H1 (cell line): ENCODE data around the gene TRAF5. TPM values are rescaled to one million over a fixed set of nuclear protein-coding genes. Genes with fewer than 3 reads are reported as not detected.

Experiments used
- CTCF ChIA-PET: fragments of 300-600 bp; sonication (Branson Sonifier 250); formaldehyde crosslinking; loops from one replicate; lab custom pipeline; 2021; ENCODE audit not compliant: partially characterized antibody; lab: Charles Lee
- POLR2A ChIA-PET: fragments of 300-600 bp; sonication (Branson Sonifier 250); formaldehyde crosslinking; loops from one replicate; lab custom pipeline; 2021; ENCODE audit warnings: inconsistent platforms; ENCODE audit not compliant: partially characterized antibody; lab: Charles Lee
- DNase-seq, 2 experiments: peaks; one replicate each; pipeline versions ENCODE4 v3.0.0 to v3.0.0-alpha.2; 2010 to 2022; ENCODE audit warnings: low spot score in 2 of 2, low read depth in 1 of 2, mixed read lengths in 1 of 2
- FAIRE-seq: peaks from 2 replicates; lab custom pipeline; 2011; peaks lifted over from hg19 to GRCh38; lab: Jason Lieb, UNC
- H2AFZ ChIP-seq: 2 replicates; pipeline ENCODE4 v1.8.1; 2012; ENCODE audit warnings: low read length, inconsistent platforms
- H2AK5ac ChIP-seq: 2 replicates; pipeline ENCODE4 v1.6.1; 2013; ENCODE audit warnings: low read depth, low read length
- H2BK120ac ChIP-seq: replicated peaks from 2 replicates; pipeline ENCODE3; 2013; ENCODE audit warnings: low read depth, low read length, inconsistent platforms
- H2BK12ac ChIP-seq: 2 replicates; pipeline ENCODE4 v1.6.1; 2013; ENCODE audit warnings: low read depth, low read length
- H2BK15ac ChIP-seq: 2 replicates; pipeline ENCODE4 v1.6.1; 2013; ENCODE audit warnings: low read length
- H2BK20ac ChIP-seq: 2 replicates; pipeline ENCODE4 v1.6.1; 2013; ENCODE audit warnings: low read length
- H2BK5ac ChIP-seq: 2 replicates; pipeline ENCODE4 v1.6.1; 2013; ENCODE audit warnings: low read depth, low read length
- H3K14ac ChIP-seq: 2 replicates; pipeline ENCODE4 v1.6.1; 2013; ENCODE audit warnings: inconsistent platforms; ENCODE audit not compliant: insufficient read length
- H3K18ac ChIP-seq: 2 replicates; pipeline ENCODE4 v1.6.1; 2013; ENCODE audit warnings: low read length; ENCODE audit errors: extremely low read depth
- H3K23ac ChIP-seq: 2 replicates; pipeline ENCODE4 v1.6.1; 2013; ENCODE audit warnings: inconsistent platforms; ENCODE audit not compliant: insufficient read length
- H3K23me2 ChIP-seq: 2 replicates; pipeline ENCODE4 v1.6.1; 2013; ENCODE audit warnings: low read depth, low read length
- H3K27ac ChIP-seq: 2 replicates; pipeline ENCODE4 v1.6.1; 2011; ENCODE audit warnings: low read depth, low read length, inconsistent platforms
- H3K27me3 ChIP-seq, 4 experiments: replicated peaks in 1 of 4; 1 replicate in 1 of 4; 2 replicates in 3 of 4; pipeline versions ENCODE4 v1.6.1 to v1.8.1; 2011 to 2013; ENCODE audit warnings: low read length in 3 of 4, mild to moderate bottlenecking in 3 of 4, inconsistent platforms in 2 of 4, mixed read lengths in 2 of 4, moderate library complexity in 1 of 4; ENCODE audit not compliant: control insufficient read depth in 3 of 4, insufficient read depth in 3 of 4; ENCODE audit errors: extremely low read depth in 1 of 4
- H3K36me3 ChIP-seq, 4 experiments: 2 replicates each; pipeline versions ENCODE4 v1.6.1 to v1.8.1; 2011 to 2013; ENCODE audit warnings: mild to moderate bottlenecking in 4 of 4, low read length in 3 of 4, moderate library complexity in 2 of 4, control low read depth in 1 of 4, inconsistent platforms in 1 of 4; ENCODE audit not compliant: insufficient read depth in 4 of 4, control insufficient read depth in 2 of 4
- H3K4ac ChIP-seq: replicated peaks from 2 replicates; pipeline ENCODE3; 2013; ENCODE audit warnings: low read length, low read depth, mixed read lengths, inconsistent platforms; ENCODE audit not compliant: insufficient read length
- H3K4me1 ChIP-seq, 4 experiments: replicated peaks in 1 of 4; 1 replicate in 1 of 4; 2 replicates in 3 of 4; pipeline versions ENCODE4 v1.6.1 to v1.8.1; 2011 to 2013; ENCODE audit warnings: low read length in 3 of 4, inconsistent platforms in 2 of 4, mixed read lengths in 1 of 4; ENCODE audit not compliant: insufficient read depth in 4 of 4, control insufficient read depth in 3 of 4
- H3K4me2 ChIP-seq, 2 experiments: 2 replicates each; pipeline versions ENCODE4 v1.6.1 to v1.8.1; 2011 to 2013; ENCODE audit warnings: low read depth in 2 of 2, low read length in 2 of 2, control low read depth in 1 of 2, inconsistent platforms in 1 of 2, mild to moderate bottlenecking in 1 of 2; ENCODE audit not compliant: insufficient read depth in 1 of 2
- H3K4me3 ChIP-seq, 4 experiments: fragments of 200-600, 300-600 bp in 1 of 4; sonication (generic), shearing (Covaris generic), sonication (Bioruptor Twin) in 1 of 4; 2 replicates each; pipeline versions ENCODE4 v1.5.1 to v1.8.1; 2011 to 2016; ENCODE audit warnings: low read length in 4 of 4, low read depth in 3 of 4, control low read depth in 2 of 4, inconsistent platforms in 2 of 4, mild to moderate bottlenecking in 2 of 4, mixed read lengths in 1 of 4, moderate library complexity in 1 of 4; ENCODE audit not compliant: insufficient read depth in 2 of 4; ENCODE audit errors: extremely low read depth in 1 of 4
- H3K56ac ChIP-seq: replicated peaks from 2 replicates; pipeline ENCODE3; 2013; ENCODE audit warnings: low read depth, mild to moderate bottlenecking, mixed read lengths, low read length, inconsistent platforms; ENCODE audit not compliant: insufficient read length
- H3K79me1 ChIP-seq: 2 replicates; pipeline ENCODE4 v1.6.1; 2013; ENCODE audit warnings: low read depth, low read length, control low read depth
- H3K79me2 ChIP-seq, 2 experiments: 2 replicates each; pipeline versions ENCODE4 v1.6.1 to v1.8.1; 2012 to 2013; ENCODE audit warnings: low read length in 2 of 2, mild to moderate bottlenecking in 2 of 2, inconsistent platforms in 1 of 2; ENCODE audit not compliant: insufficient read depth in 2 of 2, control insufficient read depth in 1 of 2
- H3K9ac ChIP-seq, 4 experiments: replicated peaks in 1 of 4; 1 replicate in 1 of 4; 2 replicates in 3 of 4; pipeline versions ENCODE4 v1.6.1 to v1.8.1; 2011 to 2013; ENCODE audit warnings: low read depth in 3 of 4, low read length in 3 of 4, control low read depth in 2 of 4, mild to moderate bottlenecking in 2 of 4, moderate library complexity in 2 of 4, inconsistent platforms in 1 of 4; ENCODE audit errors: extremely low read depth in 1 of 4
- H3K9me3 ChIP-seq, 2 experiments: 2 replicates each; pipeline versions ENCODE4 v1.6.1 to v1.8.1; 2012 to 2013; ENCODE audit warnings: mild to moderate bottlenecking in 2 of 2, moderate library complexity in 2 of 2, control low read depth in 1 of 2, inconsistent platforms in 1 of 2, low read depth in 1 of 2, low read length in 1 of 2, mixed read lengths in 1 of 2; ENCODE audit not compliant: insufficient read depth in 2 of 2
- H4K20me1 ChIP-seq, 2 experiments: replicated peaks in 1 of 2; 2 replicates each; pipeline versions ENCODE3 to v1.8.1; 2011 to 2013; ENCODE audit warnings: inconsistent platforms in 2 of 2, low read length in 2 of 2, mild to moderate bottlenecking in 1 of 2; ENCODE audit not compliant: insufficient read depth in 2 of 2, control insufficient read depth in 1 of 2
- H4K5ac ChIP-seq: 2 replicates; pipeline ENCODE4 v1.6.1; 2013; ENCODE audit warnings: low read length, low read depth, mixed read lengths, inconsistent platforms; ENCODE audit not compliant: insufficient read length
- H4K8ac ChIP-seq: 2 replicates; pipeline ENCODE4 v1.8.0; 2013; ENCODE audit warnings: mild to moderate bottlenecking, moderate library complexity, low read length, inconsistent platforms; ENCODE audit not compliant: insufficient read depth; ENCODE audit errors: extremely low read depth
- H4K91ac ChIP-seq: replicated peaks from 2 replicates; pipeline ENCODE3; 2013; ENCODE audit warnings: low read length, mixed read lengths, inconsistent platforms; ENCODE audit not compliant: insufficient read length
- CHD2 ChIP-seq: IDR thresholded peaks from 2 replicates; pipeline ENCODE4 v1.6.1; 2012; ENCODE audit warnings: low read length, improper control_type of control experiment
- JUN ChIP-seq: IDR thresholded peaks from 2 replicates; pipeline ENCODE4 v1.6.1; 2011; ENCODE audit warnings: low read depth, mild to moderate bottlenecking, improper control_type of control experiment, low read length
- SP1 ChIP-seq: IDR thresholded peaks from 2 replicates; pipeline ENCODE4 v1.6.1; 2011; ENCODE audit warnings: low read depth, low read length
- WGBS, 2 experiments: shearing (Covaris generic) in 1 of 2; methylation state at CpG; one replicate each; pipeline versions ENCODE4 v1.1.6 to v1.1.7; 2013 to 2015; ENCODE audit warnings: low lambda C conversion rate in 2 of 2, mixed read lengths in 2 of 2, inconsistent platforms in 1 of 2, low coverage in 1 of 2, missing lambda C conversion rate in 1 of 2; ENCODE audit not compliant: insufficient replicate concordance in 2 of 2, insufficient coverage in 1 of 2, insufficient read length in 1 of 2; ENCODE audit errors: extremely low coverage in 1 of 2, missing lambda C conversion rate in 1 of 2; 5-methylcytosine and 5-hydroxymethylcytosine counted together
- polyA plus RNA-seq, 7 experiments: library from polyadenylated mRNA; depleted of rRNA in 3 of 7; stranded (reverse) in 5 of 7; unstranded in 2 of 7; fragments of >200 nt in 5 of 7; fragments of 200-250 nt in 2 of 7; gene quantifications; 1 replicate in 5 of 7; 2 replicates in 1 of 7; 4 replicates in 1 of 7; pipeline versions ENCODE4 v1.2.1 to v1.2.3, GENCODE V29; 2011 to 2013; ENCODE audit warnings: missing spikeins in 2 of 7, mixed read lengths in 2 of 7
- total RNA-seq: library from RNA; stranded (reverse); fragmentation: NEBNext Ultra II Directional; extraction: Animal tissue kit (Norgen Biotek cat#: 25700); gene quantifications from 2 replicates; pipeline ENCODE4 v1.2.1, GENCODE V29; 2021
- TF ChIP-seq, protein P1 (sequence below): IDR thresholded peaks from 2 replicates; pipeline ENCODE4 v1.6.1; 2011; ENCODE audit warnings: low read depth, mild to moderate bottlenecking, low read length; ENCODE audit not compliant: insufficient read depth

Gene TRAF5
- total and polyA plus RNA-seq, 2 of the 8 experiments (the other 6 are each of a cell fraction or from before 2014, with no cell fraction given), result 13.0 to 17.1 TPM

DNA sequence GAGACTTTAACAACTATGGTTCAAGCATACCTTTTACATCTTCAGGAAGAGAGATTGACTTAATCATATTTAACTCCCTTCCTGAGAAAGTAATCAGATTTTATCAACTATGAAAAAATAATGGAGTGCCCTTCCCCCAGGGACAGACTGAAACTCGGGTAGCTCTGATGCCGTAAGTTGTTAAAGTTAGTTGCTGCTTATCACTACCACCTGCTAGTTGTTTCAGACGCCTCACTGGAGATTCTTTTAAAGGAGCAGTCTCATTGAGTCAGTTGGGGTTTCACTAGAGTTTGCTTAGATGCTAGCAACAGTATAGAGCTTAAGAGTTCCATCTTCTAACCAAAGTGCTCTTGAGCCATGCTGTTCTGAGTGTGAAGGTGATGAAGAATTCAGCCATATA is 17.0 kb upstream of the TRAF5 start:
- Histone ChIP-seq H3K23ac (no peak overlapping the region), H3K36me3 (peaks cover 7 to 36% (median 16%) of the 10 kb centered on the region in 4 experiments), H3K4me3 (no peak overlapping the region), H3K79me1 (no peaks in the 10 kb centered on the region), H3K4ac (no peak overlapping the region), H3K9ac (no peak overlapping the region), H3K27me3 (no peaks in the 10 kb centered on the region), H4K91ac (no peak overlapping the region), H2BK12ac (no peak overlapping the region), H3K79me2 (no peaks in the 10 kb centered on the region), H3K4me1 (no peaks in the 10 kb centered on the region), H2BK120ac (no peak overlapping the region), H2BK15ac (no peak overlapping the region), H3K23me2 (no peaks in the 10 kb centered on the region), H2BK20ac (no peak overlapping the region), H3K18ac (no peak overlapping the region), H2BK5ac (no peak overlapping the region), H3K14ac (no peak overlapping the region), H3K56ac (no peak overlapping the region), H4K20me1 (no peaks in the 10 kb centered on the region), H3K9me3 (no peaks in the 10 kb centered on the region), H3K27ac (no peak overlapping the region), H2AK5ac (no peak overlapping the region), H4K8ac (no peak overlapping the region), H4K5ac (no peak overlapping the region), H3K4me2 (no peak overlapping the region), H2AFZ (no peak overlapping the region)
- CTCF ChIA-PET, result interaction anchor here (1.5 kb wide), 1 partner anchor 204 kb away, joined by 6 read pairs; no protein-coding TSS in a partner anchor
- FAIRE-seq, result no peak
- POLR2A ChIA-PET, result interaction anchor here (1.4 to 1.5 kb wide), 2 partner anchors 18 to 20 kb away, joined by 3 read pairs; no protein-coding TSS in a partner anchor
- no peak for DNase-seq
- 85% methylated on average over 3 of the region's 3 CpGs; no CpG with 5 or more reads in 1 of the 2 experiments for WGBS, 2 experiments
- TF ChIP-seq JUN, result no peak
- no peak for TF ChIP-seq SP1
- TF ChIP-seq, protein P1, sequence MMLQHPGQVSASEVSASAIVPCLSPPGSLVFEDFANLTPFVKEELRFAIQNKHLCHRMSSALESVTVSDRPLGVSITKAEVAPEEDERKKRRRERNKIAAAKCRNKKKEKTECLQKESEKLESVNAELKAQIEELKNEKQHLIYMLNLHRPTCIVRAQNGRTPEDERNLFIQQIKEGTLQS, result no peak
- no peak for TF ChIP-seq CHD2
